DND-41 (cell line): Measurements from ENCODE around the gene SEC14L5.

Experiments used
- CTCF ChIP-seq: IDR thresholded peaks from 2 replicates; pipeline ENCODE4 v1.5.1; 2012; ENCODE audit warnings: borderline replicate concordance, low read length, moderate library complexity, mild to moderate bottlenecking; ENCODE audit not compliant: poor library complexity, severe bottlenecking; ENCODE audit errors: extremely low read depth
- EZH2 ChIP-seq: IDR thresholded peaks from 3 replicates; pipeline ENCODE4 v1.6.1; 2012; ENCODE audit warnings: borderline replicate concordance, low read depth, mild to moderate bottlenecking, moderate library complexity, low read length, inconsistent platforms; ENCODE audit not compliant: severe bottlenecking

GRCh38 chr16:4942481-4942880, 15.6 kb upstream of the SEC14L5 start:
- TF ChIP-seq CTCF (no peak), EZH2 (no peak)
